Fibroblast of villous mesenchyme (primary cell): ENCODE results near the gene SET. TPM values are rescaled to one million over a fixed set of nuclear protein-coding genes. Genes with fewer than 3 reads are reported as not detected.

Source experiments
- DNase-seq: peaks from one replicate; pipeline ENCODE4 v3.0.0-alpha.2; 2010; ENCODE audit warnings: low read depth
- H3K4me3 ChIP-seq: 2 replicates; pipeline ENCODE4 v1.5.1; 2011; ENCODE audit warnings: low read depth, mild to moderate bottlenecking, low read length
- CTCF ChIP-seq: IDR thresholded peaks from 2 replicates; pipeline ENCODE4 v1.5.1; 2012; ENCODE audit warnings: low read depth, mild to moderate bottlenecking, low read length; ENCODE audit not compliant: insufficient read depth
- total RNA-seq: library from RNA; depleted of rRNA; stranded (reverse); fragments of >200 nt; gene quantifications from 2 replicates; pipeline ENCODE4 v1.2.3, GENCODE V29; 2012

Gene SET
- total RNA-seq, 1 donor = 491 TPM

- TF ChIP-seq CTCF = no peak
- H3K4me3 ChIP-seq = no peak overlapping the region
- DNase-seq = no peak
These were observed 31.9 kb downstream of the SET start for GRCh38 chr9:128720841-128721486.

GRCh38 chr9:128721487-128722010 lies 32.5 kb downstream of the SET start:
- DNase-seq = no peak
- no peak overlapping the region for H3K4me3 ChIP-seq
- TF ChIP-seq CTCF = no peak

GRCh38 chr9:128722380-128723351 lies 33.6 kb downstream of the SET start:
- no peak for TF ChIP-seq CTCF
- DNase-seq = no peak
- H3K4me3 ChIP-seq = no peak overlapping the region

DNA sequence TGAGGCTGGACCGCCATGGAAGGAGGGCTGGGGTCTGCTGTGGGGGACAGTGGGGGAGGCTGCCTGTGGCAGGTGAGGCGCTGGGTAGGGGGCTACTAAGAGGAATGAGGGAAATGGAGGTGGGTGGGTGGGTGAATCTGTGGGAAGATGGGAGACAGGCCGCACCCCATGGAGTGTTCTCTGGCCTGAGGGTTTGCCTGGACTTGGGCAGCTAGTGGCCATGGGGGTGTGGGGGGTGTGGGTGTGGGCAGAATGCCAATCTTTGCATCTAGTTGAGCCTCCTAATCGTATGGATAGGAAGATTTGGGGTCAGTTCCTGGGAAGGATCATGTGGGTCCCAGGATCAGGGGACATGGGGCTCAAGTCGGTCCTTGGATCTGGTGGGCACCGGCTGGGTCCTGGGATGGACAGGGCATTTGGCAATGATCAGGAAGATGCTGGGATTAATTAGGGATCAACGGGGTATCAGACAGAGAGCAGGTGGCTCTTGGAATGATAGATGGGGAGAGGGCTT lies 34.4 kb downstream of the SET start:
- peak overlapping the region; percentile 76 for H3K4me3 ChIP-seq
- no peak for DNase-seq
- TF ChIP-seq CTCF = no peak

DNA sequence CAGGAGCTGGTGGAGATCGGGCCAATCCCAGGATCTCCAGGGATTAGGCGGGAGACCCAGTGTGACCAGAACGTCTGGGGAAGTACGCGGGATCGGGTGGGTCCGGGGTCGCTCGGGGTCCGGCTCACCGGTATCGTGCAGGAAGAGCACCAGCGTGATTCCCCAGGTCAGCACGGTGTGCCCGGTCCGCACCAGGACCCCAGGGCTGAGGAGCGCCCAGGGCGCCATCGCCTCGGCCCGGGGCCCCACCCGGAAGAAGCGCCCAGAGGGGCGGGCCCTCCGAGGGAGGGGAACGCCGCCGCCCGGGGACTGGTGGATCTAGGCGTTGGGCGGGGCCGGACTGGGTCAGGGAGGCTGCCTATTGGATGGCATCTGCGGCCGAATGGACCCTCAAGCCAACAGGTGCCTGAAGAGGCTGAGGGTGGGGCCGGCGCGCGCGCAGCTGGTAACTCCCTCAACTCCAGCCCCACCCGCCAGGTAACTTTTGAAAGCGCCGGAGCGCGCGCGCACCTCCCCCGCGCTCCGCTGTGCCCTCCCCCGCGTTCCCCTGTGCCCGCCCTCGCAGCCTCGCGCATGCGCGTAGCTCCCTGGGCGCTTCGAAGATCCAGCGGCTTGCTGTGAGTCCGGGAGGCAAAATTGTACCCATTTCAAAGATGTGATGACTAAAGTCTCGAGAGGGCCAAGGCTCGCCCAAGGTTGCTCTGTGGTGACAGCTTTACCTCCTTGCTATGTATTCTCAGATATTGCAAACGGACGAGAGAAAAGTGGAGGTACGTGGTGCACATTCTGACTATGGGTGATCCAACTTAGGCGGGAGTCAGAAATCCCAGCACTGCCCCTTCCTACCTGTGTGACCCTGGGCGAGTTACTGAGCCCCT lies 35.1 kb downstream of the SET start, which contains the start of gene ZDHHC12:
Gene ZDHHC12, minus strand, starts transcription at position 262 of the 878 bp plus-strand sequence. Its CDS starts 34 bp downstream, at position 228.
- peak within 1 kb of the TSS; percentile 76 for H3K4me3 ChIP-seq
- peak; percentile 94 for DNase-seq
- TF ChIP-seq CTCF = no peak

- peak; percentile 4 for TF ChIP-seq CTCF
- peak; percentile 86 for DNase-seq
- peak overlapping the region; percentile 76 for H3K4me3 ChIP-seq
These were observed 35.8 kb downstream of the SET start for GRCh38 chr9:128724744-128725211.
